H1 (cell line): ENCODE data around the gene GCNT1. TPM values are rescaled to one million over a fixed set of nuclear protein-coding genes. Genes with fewer than 3 reads are reported as not detected.

Source experiments
- CTCF ChIA-PET: fragments of 300-600 bp; sonication (Branson Sonifier 250); formaldehyde crosslinking; loops from one replicate; lab custom pipeline; 2021; ENCODE audit not compliant: partially characterized antibody; lab: Charles Lee
- POLR2A ChIA-PET: fragments of 300-600 bp; sonication (Branson Sonifier 250); formaldehyde crosslinking; loops from one replicate; lab custom pipeline; 2021; ENCODE audit warnings: inconsistent platforms; ENCODE audit not compliant: partially characterized antibody; lab: Charles Lee
- DNase-seq, 2 experiments: peaks; one replicate each; pipeline versions ENCODE4 v3.0.0 to v3.0.0-alpha.2; 2010 to 2022; ENCODE audit warnings: low spot score in 2 of 2, low read depth in 1 of 2, mixed read lengths in 1 of 2
- FAIRE-seq: peaks from 2 replicates; lab custom pipeline; 2011; peaks lifted over from hg19 to GRCh38; lab: Jason Lieb, UNC
- H2AFZ ChIP-seq: 2 replicates; pipeline ENCODE4 v1.8.1; 2012; ENCODE audit warnings: low read length, inconsistent platforms
- H2AK5ac ChIP-seq: 2 replicates; pipeline ENCODE4 v1.6.1; 2013; ENCODE audit warnings: low read depth, low read length
- H2BK120ac ChIP-seq: replicated peaks from 2 replicates; pipeline ENCODE3; 2013; ENCODE audit warnings: low read depth, low read length, inconsistent platforms
- H2BK12ac ChIP-seq: 2 replicates; pipeline ENCODE4 v1.6.1; 2013; ENCODE audit warnings: low read depth, low read length
- H2BK15ac ChIP-seq: 2 replicates; pipeline ENCODE4 v1.6.1; 2013; ENCODE audit warnings: low read length
- H2BK20ac ChIP-seq: 2 replicates; pipeline ENCODE4 v1.6.1; 2013; ENCODE audit warnings: low read length
- H2BK5ac ChIP-seq: 2 replicates; pipeline ENCODE4 v1.6.1; 2013; ENCODE audit warnings: low read depth, low read length
- H3K14ac ChIP-seq: 2 replicates; pipeline ENCODE4 v1.6.1; 2013; ENCODE audit warnings: inconsistent platforms; ENCODE audit not compliant: insufficient read length
- H3K18ac ChIP-seq: 2 replicates; pipeline ENCODE4 v1.6.1; 2013; ENCODE audit warnings: low read length; ENCODE audit errors: extremely low read depth
- H3K23ac ChIP-seq: 2 replicates; pipeline ENCODE4 v1.6.1; 2013; ENCODE audit warnings: inconsistent platforms; ENCODE audit not compliant: insufficient read length
- H3K23me2 ChIP-seq: 2 replicates; pipeline ENCODE4 v1.6.1; 2013; ENCODE audit warnings: low read depth, low read length
- H3K27ac ChIP-seq: 2 replicates; pipeline ENCODE4 v1.6.1; 2011; ENCODE audit warnings: low read depth, low read length, inconsistent platforms
- H3K27me3 ChIP-seq, 4 experiments: replicated peaks in 1 of 4; 1 replicate in 1 of 4; 2 replicates in 3 of 4; pipeline versions ENCODE4 v1.6.1 to v1.8.1; 2011 to 2013; ENCODE audit warnings: low read length in 3 of 4, mild to moderate bottlenecking in 3 of 4, inconsistent platforms in 2 of 4, mixed read lengths in 2 of 4, moderate library complexity in 1 of 4; ENCODE audit not compliant: control insufficient read depth in 3 of 4, insufficient read depth in 3 of 4; ENCODE audit errors: extremely low read depth in 1 of 4
- H3K36me3 ChIP-seq, 4 experiments: 2 replicates each; pipeline versions ENCODE4 v1.6.1 to v1.8.1; 2011 to 2013; ENCODE audit warnings: mild to moderate bottlenecking in 4 of 4, low read length in 3 of 4, moderate library complexity in 2 of 4, control low read depth in 1 of 4, inconsistent platforms in 1 of 4; ENCODE audit not compliant: insufficient read depth in 4 of 4, control insufficient read depth in 2 of 4
- H3K4ac ChIP-seq: replicated peaks from 2 replicates; pipeline ENCODE3; 2013; ENCODE audit warnings: low read length, low read depth, mixed read lengths, inconsistent platforms; ENCODE audit not compliant: insufficient read length
- H3K4me1 ChIP-seq, 4 experiments: replicated peaks in 1 of 4; 1 replicate in 1 of 4; 2 replicates in 3 of 4; pipeline versions ENCODE4 v1.6.1 to v1.8.1; 2011 to 2013; ENCODE audit warnings: low read length in 3 of 4, inconsistent platforms in 2 of 4, mixed read lengths in 1 of 4; ENCODE audit not compliant: insufficient read depth in 4 of 4, control insufficient read depth in 3 of 4
- H3K4me2 ChIP-seq, 2 experiments: 2 replicates each; pipeline versions ENCODE4 v1.6.1 to v1.8.1; 2011 to 2013; ENCODE audit warnings: low read depth in 2 of 2, low read length in 2 of 2, control low read depth in 1 of 2, inconsistent platforms in 1 of 2, mild to moderate bottlenecking in 1 of 2; ENCODE audit not compliant: insufficient read depth in 1 of 2
- H3K4me3 ChIP-seq, 4 experiments: fragments of 200-600, 300-600 bp in 1 of 4; sonication (generic), shearing (Covaris generic), sonication (Bioruptor Twin) in 1 of 4; 2 replicates each; pipeline versions ENCODE4 v1.5.1 to v1.8.1; 2011 to 2016; ENCODE audit warnings: low read length in 4 of 4, low read depth in 3 of 4, control low read depth in 2 of 4, inconsistent platforms in 2 of 4, mild to moderate bottlenecking in 2 of 4, mixed read lengths in 1 of 4, moderate library complexity in 1 of 4; ENCODE audit not compliant: insufficient read depth in 2 of 4; ENCODE audit errors: extremely low read depth in 1 of 4
- H3K56ac ChIP-seq: replicated peaks from 2 replicates; pipeline ENCODE3; 2013; ENCODE audit warnings: low read depth, mild to moderate bottlenecking, mixed read lengths, low read length, inconsistent platforms; ENCODE audit not compliant: insufficient read length
- H3K79me1 ChIP-seq: 2 replicates; pipeline ENCODE4 v1.6.1; 2013; ENCODE audit warnings: low read depth, low read length, control low read depth
- H3K79me2 ChIP-seq, 2 experiments: 2 replicates each; pipeline versions ENCODE4 v1.6.1 to v1.8.1; 2012 to 2013; ENCODE audit warnings: low read length in 2 of 2, mild to moderate bottlenecking in 2 of 2, inconsistent platforms in 1 of 2; ENCODE audit not compliant: insufficient read depth in 2 of 2, control insufficient read depth in 1 of 2
- H3K9ac ChIP-seq, 4 experiments: replicated peaks in 1 of 4; 1 replicate in 1 of 4; 2 replicates in 3 of 4; pipeline versions ENCODE4 v1.6.1 to v1.8.1; 2011 to 2013; ENCODE audit warnings: low read depth in 3 of 4, low read length in 3 of 4, control low read depth in 2 of 4, mild to moderate bottlenecking in 2 of 4, moderate library complexity in 2 of 4, inconsistent platforms in 1 of 4; ENCODE audit errors: extremely low read depth in 1 of 4
- H3K9me3 ChIP-seq, 2 experiments: 2 replicates each; pipeline versions ENCODE4 v1.6.1 to v1.8.1; 2012 to 2013; ENCODE audit warnings: mild to moderate bottlenecking in 2 of 2, moderate library complexity in 2 of 2, control low read depth in 1 of 2, inconsistent platforms in 1 of 2, low read depth in 1 of 2, low read length in 1 of 2, mixed read lengths in 1 of 2; ENCODE audit not compliant: insufficient read depth in 2 of 2
- H4K20me1 ChIP-seq, 2 experiments: replicated peaks in 1 of 2; 2 replicates each; pipeline versions ENCODE3 to v1.8.1; 2011 to 2013; ENCODE audit warnings: inconsistent platforms in 2 of 2, low read length in 2 of 2, mild to moderate bottlenecking in 1 of 2; ENCODE audit not compliant: insufficient read depth in 2 of 2, control insufficient read depth in 1 of 2
- H4K5ac ChIP-seq: 2 replicates; pipeline ENCODE4 v1.6.1; 2013; ENCODE audit warnings: low read length, low read depth, mixed read lengths, inconsistent platforms; ENCODE audit not compliant: insufficient read length
- H4K8ac ChIP-seq: 2 replicates; pipeline ENCODE4 v1.8.0; 2013; ENCODE audit warnings: mild to moderate bottlenecking, moderate library complexity, low read length, inconsistent platforms; ENCODE audit not compliant: insufficient read depth; ENCODE audit errors: extremely low read depth
- H4K91ac ChIP-seq: replicated peaks from 2 replicates; pipeline ENCODE3; 2013; ENCODE audit warnings: low read length, mixed read lengths, inconsistent platforms; ENCODE audit not compliant: insufficient read length
- ASH2L ChIP-seq: fragments of 200-600, 300-600 bp; sonication (generic); IDR thresholded peaks from one replicate; pipeline ENCODE4 v1.7.1; 2017; ENCODE audit warnings: low read length
- BRCA1 ChIP-seq: IDR thresholded peaks from 2 replicates; pipeline ENCODE4 v1.6.1; 2012; ENCODE audit warnings: low read depth, low read length, improper control_type of control experiment
- CBX8 ChIP-seq: fragments of 300-800, 300-1000 bp; sonication (generic); IDR thresholded peaks from 2 replicates; pipeline ENCODE4 v1.7.1; 2016; ENCODE audit warnings: low read depth, low read length, borderline replicate concordance
- CTCF ChIP-seq, 3 experiments: IDR thresholded peaks; 1 replicate in 2 of 3; 2 replicates in 1 of 3; pipeline versions ENCODE4 v1.5.1 to v1.6.1; 2011; ENCODE audit warnings: low read length in 3 of 3, mild to moderate bottlenecking in 3 of 3, inconsistent platforms in 2 of 3, low read depth in 1 of 3, moderate library complexity in 1 of 3; ENCODE audit not compliant: insufficient read depth in 1 of 3; ENCODE audit errors: control extremely low read depth in 1 of 3
- GABPA ChIP-seq: IDR thresholded peaks from 2 replicates; pipeline ENCODE4 v1.6.1; 2011; ENCODE audit warnings: mild to moderate bottlenecking, low read length, moderate library complexity, borderline replicate concordance; ENCODE audit not compliant: insufficient read depth
- GTF2F1 ChIP-seq: IDR thresholded peaks from 2 replicates; pipeline ENCODE4 v1.6.1; 2012; ENCODE audit warnings: low read depth, low read length, improper control_type of control experiment, borderline replicate concordance
- RAD21 ChIP-seq, 2 experiments: IDR thresholded peaks in 1 of 2; conservative IDR thresholded peaks in 1 of 2; 2 replicates each; pipeline ENCODE4 v1.6.1; 2011; ENCODE audit warnings: low read depth in 2 of 2, low read length in 2 of 2, improper control_type of control experiment in 1 of 2, inconsistent platforms in 1 of 2, mild to moderate bottlenecking in 1 of 2, moderate library complexity in 1 of 2
- SP4 ChIP-seq: IDR thresholded peaks from 2 replicates; pipeline ENCODE4 v1.6.1; 2012; ENCODE audit warnings: low read length, inconsistent platforms
- TAF7 ChIP-seq: optimal IDR thresholded peaks from 2 replicates; pipeline ENCODE3; 2011; ENCODE audit warnings: low read depth, mild to moderate bottlenecking, inconsistent platforms, low read length, moderate library complexity, borderline replicate concordance
- TCF12 ChIP-seq: IDR thresholded peaks from 2 replicates; pipeline ENCODE4 v1.6.1; 2011; ENCODE audit warnings: low read depth, mild to moderate bottlenecking, low read length
- WGBS, 2 experiments: shearing (Covaris generic) in 1 of 2; methylation state at CpG; one replicate each; pipeline versions ENCODE4 v1.1.6 to v1.1.7; 2013 to 2015; ENCODE audit warnings: low lambda C conversion rate in 2 of 2, mixed read lengths in 2 of 2, inconsistent platforms in 1 of 2, low coverage in 1 of 2, missing lambda C conversion rate in 1 of 2; ENCODE audit not compliant: insufficient replicate concordance in 2 of 2, insufficient coverage in 1 of 2, insufficient read length in 1 of 2; ENCODE audit errors: extremely low coverage in 1 of 2, missing lambda C conversion rate in 1 of 2; 5-methylcytosine and 5-hydroxymethylcytosine counted together
- polyA plus RNA-seq, 7 experiments: library from polyadenylated mRNA; depleted of rRNA in 3 of 7; stranded (reverse) in 5 of 7; unstranded in 2 of 7; fragments of >200 nt in 5 of 7; fragments of 200-250 nt in 2 of 7; gene quantifications; 1 replicate in 5 of 7; 2 replicates in 1 of 7; 4 replicates in 1 of 7; pipeline versions ENCODE4 v1.2.1 to v1.2.3, GENCODE V29; 2011 to 2013; ENCODE audit warnings: missing spikeins in 2 of 7, mixed read lengths in 2 of 7
- total RNA-seq: library from RNA; stranded (reverse); fragmentation: NEBNext Ultra II Directional; extraction: Animal tissue kit (Norgen Biotek cat#: 25700); gene quantifications from 2 replicates; pipeline ENCODE4 v1.2.1, GENCODE V29; 2021

Gene GCNT1
- total and polyA plus RNA-seq, 2 of the 8 experiments (the other 6 are each of a cell fraction or from before 2014, with no cell fraction given): 13.0 to 16.5 TPM

- no peak overlapping the region for H2AFZ ChIP-seq
- no peaks in the 10 kb centered on the region for H3K79me2 ChIP-seq
- H4K5ac ChIP-seq: no peak overlapping the region
- H2BK20ac ChIP-seq: no peak overlapping the region
- H3K9me3 ChIP-seq: no peaks in the 10 kb centered on the region
- no peak overlapping the region for H4K8ac ChIP-seq
- peak in 1 of 2 experiments; percentile 35 for DNase-seq
- no peak overlapping the region for H3K14ac ChIP-seq
- CTCF ChIA-PET: interaction anchor here (0.8 to 3.0 kb wide), 22 partner anchors 9 to 315 kb away, joined by 3 to 23 read pairs (median 4); partner anchors contain the start of genes GCNT1 and RFK
- H3K79me1 ChIP-seq: no peaks in the 10 kb centered on the region
- peaks cover 0 to 4% (median 0%) of the 10 kb centered on the region in 4 experiments; a peak in 1 of 7 replicates for H3K27me3 ChIP-seq
- H3K36me3 ChIP-seq: no peaks in the 10 kb centered on the region
- H2AK5ac ChIP-seq: no peak overlapping the region
- H3K18ac ChIP-seq: no peak overlapping the region
- H3K4me1 ChIP-seq: peaks cover 0 to 6% (median 0%) of the 10 kb centered on the region in 4 experiments; a peak in 2 of 7 replicates
- H3K4ac ChIP-seq: no peak overlapping the region
- no peak overlapping the region for H3K9ac ChIP-seq
- no peak overlapping the region for H2BK15ac ChIP-seq
- no peak overlapping the region for H2BK120ac ChIP-seq
- no peak overlapping the region for H3K23ac ChIP-seq
- no peaks in the 10 kb centered on the region for H4K20me1 ChIP-seq
- no peak overlapping the region for H4K91ac ChIP-seq
- H3K23me2 ChIP-seq: no peaks in the 10 kb centered on the region
- H3K4me3 ChIP-seq: no peak overlapping the region
- FAIRE-seq: no peak
- no peak overlapping the region for H3K4me2 ChIP-seq
- no peak overlapping the region for H3K27ac ChIP-seq
- POLR2A ChIA-PET: no interaction called here
- WGBS, 2 experiments: 92% methylated on average over 2 of the region's 2 CpGs; no CpG with 5 or more reads in 1 of the 2 experiments
- H3K56ac ChIP-seq: no peak overlapping the region
- no peak overlapping the region for H2BK5ac ChIP-seq
- H2BK12ac ChIP-seq: no peak overlapping the region
- TF ChIP-seq TCF12 (0 out of 2 replicates have a peak, but pooled peaks have one; percentile 21), RAD21 (IDR thresholded peaks at IDR 0.05 in 1 of 2, conservative IDR thresholded peaks at IDR 0.05 in 1 of 2; ENCODE audit: low read depth in 2 of 2, low read length in 2 of 2) (peak; percentile 35 to 47; a peak in 3 of 4 replicates), SP4 (no peak), CBX8 (no peak), TAF7 (no peak), GABPA (no peak), CTCF (IDR thresholded peaks at IDR 0.05; ENCODE audit: control extremely low read depth in 1 of 3, insufficient read depth in 1 of 3, low read depth in 1 of 3, low read length in 3 of 3) (peak in 2 of 3 experiments; percentile 43 to 70; a peak in 3 of 4 replicates), ASH2L (no peak), GTF2F1 (no peak), BRCA1 (no peak)
These were observed 39.1 kb upstream of the GCNT1 start for GRCh38 chr9:76419782-76420380.
